Activated T-cell treated with anti-CD3 and anti-CD28 coated beads, Interleukin-2, amount 50 U/mL, for 1 hour (primary cell): ENCODE results near the gene OR6T1.

ENCODE experiments used
- DNase-seq: peaks from one replicate; pipeline ENCODE4 v3.0.0-alpha.2; 2020

Gene OR6T1, protein sequence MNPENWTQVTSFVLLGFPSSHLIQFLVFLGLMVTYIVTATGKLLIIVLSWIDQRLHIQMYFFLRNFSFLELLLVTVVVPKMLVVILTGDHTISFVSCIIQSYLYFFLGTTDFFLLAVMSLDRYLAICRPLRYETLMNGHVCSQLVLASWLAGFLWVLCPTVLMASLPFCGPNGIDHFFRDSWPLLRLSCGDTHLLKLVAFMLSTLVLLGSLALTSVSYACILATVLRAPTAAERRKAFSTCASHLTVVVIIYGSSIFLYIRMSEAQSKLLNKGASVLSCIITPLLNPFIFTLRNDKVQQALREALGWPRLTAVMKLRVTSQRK

DNA sequence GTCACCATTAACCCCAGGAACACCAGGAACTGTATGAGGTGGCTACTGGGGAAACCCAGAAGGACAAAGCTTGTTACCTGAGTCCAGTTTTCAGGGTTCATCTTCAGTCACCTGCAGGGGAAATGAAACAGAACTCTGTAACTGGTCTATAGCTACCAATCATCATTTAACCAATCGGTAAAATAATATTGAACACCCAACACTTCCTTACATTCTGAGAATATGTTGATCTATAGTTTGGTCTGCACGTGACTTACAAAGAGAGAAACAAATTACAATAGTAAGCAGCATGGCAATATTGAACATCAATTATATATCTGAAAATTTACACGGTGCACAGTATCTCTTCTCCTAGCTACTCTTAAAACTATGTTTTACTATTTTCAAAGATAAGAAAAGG is at the start of gene OR6T1:
TSS of gene OR6T1 (minus strand) at position 101 of the 400 bp plus-strand sequence. CDS start at position 101, 0 bp downstream.
- DNase-seq, result no peak

DNA sequence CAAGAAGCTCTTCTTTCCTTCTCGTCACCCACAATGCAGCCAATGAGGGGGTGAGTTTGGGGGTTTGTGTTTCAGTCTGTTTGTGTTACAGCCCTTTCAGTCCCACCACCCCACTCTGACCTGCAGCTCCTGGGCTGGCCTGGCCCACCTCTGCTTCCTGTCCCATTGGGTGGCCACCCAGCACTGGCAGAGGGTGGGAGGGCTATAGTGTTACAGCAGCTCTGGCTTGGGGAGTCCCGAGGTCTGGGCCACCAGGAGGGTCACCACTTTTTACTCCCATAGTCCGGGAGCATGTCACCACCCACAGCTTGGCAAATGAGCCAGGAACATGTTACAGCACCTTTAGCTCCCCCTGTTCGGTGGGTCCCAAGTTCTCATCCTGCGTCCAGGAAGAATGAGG is 35.7 kb upstream of the OR6T1 start:
- DNase-seq, result no peak

DNA sequence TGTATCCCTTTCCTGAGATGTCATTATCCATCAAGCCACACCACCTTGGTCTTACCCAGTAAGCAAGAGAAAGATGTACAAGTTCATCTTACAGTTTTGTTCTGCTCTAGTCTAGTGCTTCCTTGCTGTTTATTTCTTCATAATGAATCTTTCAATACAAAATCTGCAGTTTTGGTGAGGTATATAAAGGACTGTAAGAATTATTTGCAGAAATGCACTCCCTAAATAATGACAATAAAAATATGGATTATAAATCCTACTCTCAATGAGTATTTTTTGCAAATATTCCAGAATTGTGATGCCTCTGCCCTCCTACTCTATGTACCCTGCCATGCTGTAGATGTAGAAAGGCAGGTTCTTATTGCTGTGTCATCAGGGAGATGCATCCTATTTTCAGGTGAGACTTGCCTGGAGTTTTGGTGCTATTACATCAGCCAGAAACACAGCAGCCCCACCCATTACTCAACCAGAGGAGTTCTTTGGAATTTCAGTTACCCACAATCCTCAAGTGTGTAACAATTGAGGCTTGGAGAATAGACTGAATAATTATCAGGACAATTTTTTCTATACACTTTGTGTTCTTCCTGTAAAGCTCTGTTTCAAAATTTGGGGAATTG is 34.2 kb upstream of the OR6T1 start, which contains the start of gene OR10S1:
TSS of gene OR10S1 (minus strand) at position 51 of the 617 bp plus-strand sequence. CDS start 117 bp downstream, outside the sequence.
- no peak for DNase-seq

DNA sequence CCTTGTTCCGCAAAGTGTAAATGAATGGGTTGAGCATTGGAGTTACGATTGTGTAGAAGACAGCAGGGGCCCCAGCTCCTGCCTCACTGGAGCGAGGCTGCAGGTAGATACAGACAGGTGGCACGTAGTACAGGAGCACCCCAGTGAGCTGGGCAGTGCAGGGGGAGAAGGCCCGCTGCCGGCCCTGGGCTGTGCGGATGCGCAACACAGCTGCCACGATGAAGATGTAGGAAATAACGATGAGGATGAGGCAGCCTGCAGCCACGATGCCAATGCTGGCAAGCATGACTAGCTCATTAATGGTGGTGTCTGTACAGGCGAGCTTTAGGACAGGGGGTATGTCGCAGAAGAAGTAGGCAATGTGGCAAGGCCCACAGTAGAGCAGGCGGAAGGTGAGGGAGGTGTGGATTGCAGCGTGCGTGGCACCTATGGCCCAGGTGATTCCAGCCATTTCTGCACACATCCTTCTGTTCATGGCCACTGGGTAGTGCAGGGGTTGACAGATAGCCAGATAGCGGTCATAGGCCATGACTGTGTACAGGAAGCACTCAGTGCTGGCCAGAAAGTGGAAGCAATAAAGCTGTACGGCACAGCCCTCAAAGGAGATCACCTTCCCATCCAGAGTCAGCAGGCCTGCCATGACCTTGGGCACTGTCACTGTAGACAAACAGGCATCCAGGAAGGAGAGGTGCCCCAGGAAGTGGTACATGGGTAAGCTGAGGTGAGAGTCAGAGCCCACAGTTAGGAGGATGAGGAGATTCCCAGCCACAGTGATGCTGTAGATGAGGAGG is 33.3 kb upstream of the OR6T1 start:
- no peak for DNase-seq

DNA sequence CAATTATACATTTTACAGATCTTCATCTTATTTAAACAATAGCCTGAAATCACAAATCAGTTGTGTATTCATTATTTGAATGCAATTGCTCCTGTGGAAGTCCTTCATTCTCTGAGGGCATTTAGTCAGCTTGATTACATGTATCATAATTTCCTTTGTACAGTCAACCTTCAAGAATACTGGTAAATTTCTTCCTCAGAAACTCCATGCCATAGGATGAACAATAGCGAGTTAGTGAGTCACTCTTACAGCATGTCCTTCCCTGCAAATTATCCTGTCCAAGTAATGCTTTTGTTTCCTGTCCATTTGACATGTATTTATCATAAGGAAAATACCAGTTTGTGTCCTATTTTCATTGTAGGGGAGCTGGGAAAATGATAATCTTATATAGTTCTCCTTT is 30.2 kb upstream of the OR6T1 start:
- DNase-seq, result no peak

DNA sequence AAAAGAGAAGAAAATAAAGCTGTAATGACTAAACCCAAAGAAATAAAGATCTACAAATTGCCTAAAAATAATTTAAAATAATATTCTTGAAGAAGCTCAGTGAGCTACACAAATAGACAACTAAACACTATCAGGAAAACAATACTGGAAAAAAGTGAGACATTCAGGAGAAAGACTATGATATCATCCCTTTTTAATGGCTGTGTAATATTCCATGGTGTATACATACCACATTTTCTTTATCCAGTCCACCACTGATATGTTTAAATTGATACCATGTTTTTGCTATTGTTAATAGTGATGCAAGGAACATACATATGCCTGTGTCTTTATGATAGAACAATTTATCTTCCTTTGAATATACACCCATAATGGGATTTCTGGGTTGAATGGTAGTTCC is 13.1 kb upstream of the OR6T1 start:
- no peak for DNase-seq

DNA sequence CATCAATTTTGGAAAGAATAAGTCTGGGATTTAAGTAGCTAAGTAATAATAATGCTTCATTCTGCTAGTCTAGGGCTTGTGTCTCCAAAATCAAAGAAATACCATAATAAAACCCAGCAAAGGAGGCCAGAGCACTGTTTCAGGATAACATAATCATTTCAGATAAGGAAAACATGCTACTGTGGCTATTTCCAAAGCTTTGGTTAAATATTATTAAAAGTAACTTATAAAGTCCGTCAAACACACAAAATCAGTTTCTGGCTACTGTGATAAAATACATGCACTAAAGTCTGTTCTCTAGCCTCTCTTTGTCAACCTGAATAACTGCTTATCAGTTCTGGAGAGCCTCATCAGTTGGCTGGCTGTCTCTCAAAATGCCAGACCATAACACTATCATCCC is 1.5 kb upstream of the OR6T1 start:
- DNase-seq, result no peak

DNA sequence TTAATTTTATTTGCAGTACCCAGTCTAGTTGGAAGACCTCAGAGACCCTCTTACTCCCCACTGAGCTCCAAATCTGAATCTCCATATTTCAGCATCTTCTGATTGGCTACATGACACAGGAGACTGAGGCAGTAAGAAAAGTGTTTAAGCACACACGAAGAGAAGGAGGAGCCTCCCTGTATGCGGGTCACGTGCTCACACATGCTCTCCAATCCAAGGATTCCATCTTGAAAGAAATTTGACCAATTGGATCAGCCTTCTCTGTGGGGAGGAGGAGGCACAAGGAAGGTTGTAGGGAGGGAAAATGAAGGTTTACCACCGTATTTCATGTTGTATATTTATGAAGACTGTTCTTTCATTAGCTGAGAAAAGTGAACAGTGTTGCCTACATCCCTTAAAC is 1.2 kb downstream of the OR6T1 start:
- no peak for DNase-seq

DNA sequence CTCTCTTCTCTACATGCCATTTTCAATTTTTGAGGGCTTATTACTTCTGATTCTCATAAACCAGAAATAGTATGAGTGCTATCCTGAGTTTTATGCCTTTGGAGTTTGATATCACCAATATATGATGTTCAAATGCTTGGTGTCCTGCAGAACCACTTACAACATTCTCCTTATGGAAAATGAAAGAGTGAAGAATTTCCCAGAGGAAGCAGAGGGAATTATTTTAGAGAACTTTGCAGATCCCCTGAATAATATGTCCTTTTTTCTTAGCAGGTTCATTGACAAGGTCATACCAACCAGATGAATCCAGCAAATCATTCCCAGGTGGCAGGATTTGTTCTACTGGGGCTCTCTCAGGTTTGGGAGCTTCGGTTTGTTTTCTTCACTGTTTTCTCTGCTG is 4.3 kb downstream of the OR6T1 start, which contains the start of gene OR4D5:
TSS of gene OR4D5 (plus strand) at position 301 of the 400 bp plus-strand sequence. CDS start at position 301, 0 bp downstream.
- no peak for DNase-seq

DNA sequence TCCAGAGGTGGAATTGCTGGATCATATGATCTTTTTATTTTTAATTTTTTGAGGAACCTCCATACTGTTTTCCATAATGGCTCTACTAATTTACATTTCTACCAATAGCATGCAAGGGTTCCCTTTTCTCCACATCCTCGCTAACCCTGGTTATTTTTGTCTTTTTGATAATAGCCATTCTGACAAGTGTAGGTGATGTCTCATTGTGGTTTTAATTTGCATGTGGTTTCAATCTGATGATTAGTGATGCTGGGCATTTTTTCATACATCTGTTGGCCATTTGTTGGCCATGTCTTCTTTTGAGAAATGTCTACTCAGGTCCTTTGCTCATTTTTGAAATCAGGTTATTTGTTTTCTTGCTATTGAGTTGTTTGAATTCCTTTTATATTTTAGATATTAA is 19.6 kb downstream of the OR6T1 start:
- no peak for DNase-seq

DNA sequence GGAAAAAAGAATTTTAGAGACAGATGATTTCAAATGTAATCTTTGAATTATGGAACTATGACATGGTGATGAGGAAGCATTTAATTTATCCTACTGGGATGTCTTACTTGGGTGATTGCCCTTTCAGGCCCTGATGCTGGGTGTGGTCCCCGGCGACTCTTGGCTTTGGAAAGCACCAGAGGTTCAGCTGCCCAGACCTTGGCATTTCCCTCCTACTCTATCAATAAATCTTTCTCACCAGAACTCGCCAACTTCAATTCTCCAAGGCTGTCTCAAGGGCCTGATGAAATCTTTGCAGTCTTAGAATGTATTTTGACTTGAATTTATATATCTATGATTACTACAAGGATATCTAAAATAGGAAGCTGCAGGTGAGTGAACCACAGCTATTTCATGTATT is 22.7 kb downstream of the OR6T1 start:
- no peak for DNase-seq

DNA sequence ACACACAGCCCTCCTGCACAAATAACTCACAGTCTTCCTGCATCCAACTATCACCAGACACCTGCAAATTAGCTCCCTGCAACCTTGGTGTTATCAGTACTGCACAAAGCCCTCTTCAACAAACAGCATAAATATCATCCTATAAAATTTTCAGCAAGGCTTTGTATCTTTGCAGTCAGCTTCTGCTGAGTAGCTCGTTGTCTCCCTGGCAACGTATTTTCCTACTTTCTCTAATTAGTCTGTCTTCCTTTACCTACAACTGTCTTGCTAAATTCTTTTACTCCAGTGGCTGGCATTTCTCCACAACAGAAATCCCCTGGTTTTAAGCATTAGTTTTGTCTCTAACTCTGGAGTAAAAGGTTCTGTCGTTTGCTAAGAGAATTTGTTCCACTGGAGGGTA is 37.8 kb downstream of the OR6T1 start:
- no peak for DNase-seq

DNA sequence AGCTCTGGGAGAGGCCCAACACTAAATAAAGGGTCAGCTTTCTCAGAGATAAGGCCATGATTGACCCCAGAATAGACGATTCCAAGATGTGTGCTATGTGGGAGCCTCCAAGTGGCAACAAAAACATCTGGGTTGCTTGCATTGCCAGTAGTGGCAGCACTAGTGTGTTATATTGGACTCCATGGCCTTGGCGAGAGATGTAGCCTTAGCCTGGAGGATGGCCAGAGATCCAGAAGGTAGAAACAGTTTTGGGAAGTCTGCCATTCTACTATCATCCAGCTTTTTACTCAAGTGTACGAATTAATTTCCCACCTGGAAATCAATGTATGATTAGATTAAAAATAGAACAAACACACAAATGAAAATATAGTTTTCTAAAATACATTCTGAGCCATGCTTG is 38.7 kb downstream of the OR6T1 start:
- DNase-seq, result no peak

DNA sequence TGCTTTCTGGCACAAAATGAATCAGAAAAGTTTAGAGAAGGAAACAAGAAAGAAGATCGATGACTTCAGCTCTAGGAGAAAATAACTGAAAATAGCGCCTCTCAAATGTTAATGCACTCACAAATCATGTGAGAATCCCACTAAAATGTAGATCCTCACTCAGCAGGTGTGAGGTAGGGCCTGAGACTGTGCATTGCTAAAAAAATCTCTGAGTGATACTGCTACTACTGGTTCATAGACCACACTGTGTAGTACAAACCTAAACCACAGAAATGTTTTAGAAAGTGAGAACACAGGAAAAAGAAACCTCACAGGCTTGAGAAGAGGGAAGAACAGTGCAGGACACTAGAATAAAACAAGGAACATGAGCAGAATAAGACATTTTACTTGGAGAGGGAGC is 39.7 kb downstream of the OR6T1 start:
- DNase-seq, result no peak

DNA sequence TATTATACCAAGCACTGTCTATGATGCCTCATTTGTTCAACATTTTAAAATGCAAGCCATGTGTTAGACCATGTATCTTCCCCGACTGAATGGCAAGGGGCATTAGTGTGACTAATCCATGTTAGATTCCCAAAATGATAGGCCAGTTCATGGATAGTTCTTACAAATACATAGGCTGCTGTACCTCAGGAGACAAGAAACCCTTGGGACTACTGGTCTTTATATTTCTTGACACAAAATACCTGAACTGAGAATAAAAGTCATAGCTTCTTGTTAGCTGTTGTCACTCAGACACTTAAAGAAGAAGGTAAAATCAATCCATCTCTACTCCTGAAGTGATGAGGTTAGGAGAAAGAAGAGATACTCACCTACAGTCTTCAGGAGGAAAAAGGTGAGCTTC is 41.8 kb downstream of the OR6T1 start, which contains the start of gene OR8D4:
TSS of gene OR8D4 (plus strand) at position 301 of the 400 bp plus-strand sequence. CDS start 4,265 bp downstream, outside the sequence.
- no peak for DNase-seq

DNA sequence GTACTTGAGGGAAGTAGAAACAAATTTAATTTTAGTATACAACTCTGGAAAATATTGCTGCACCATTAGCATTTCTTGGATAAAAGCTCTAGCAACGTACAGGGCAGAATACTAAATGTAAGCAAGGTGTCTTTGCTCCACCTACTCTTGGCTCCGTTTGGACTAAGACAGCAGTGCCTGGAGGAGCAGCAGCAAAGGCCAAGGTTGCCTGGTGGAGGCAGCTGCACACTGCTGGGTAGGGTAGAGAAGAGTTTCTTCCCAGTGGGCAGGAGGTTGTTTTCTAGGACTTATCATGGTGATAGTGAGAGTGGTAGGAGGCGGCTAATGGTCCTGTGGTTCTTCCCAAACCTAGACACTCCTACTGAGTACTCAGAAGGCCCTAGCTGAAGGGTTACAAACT is 43.8 kb downstream of the OR6T1 start:
- no peak for DNase-seq
